Measurements from ENCODE around the gene NCAN. TPM values are rescaled to one million over a fixed set of nuclear protein-coding genes. Genes with fewer than 3 reads are reported as not detected.

Gene NCAN
- total and polyA plus RNA-seq, 12 donors: 0.06 to 0.42 (median 0.11) TPM; not detected in 7

DNA sequence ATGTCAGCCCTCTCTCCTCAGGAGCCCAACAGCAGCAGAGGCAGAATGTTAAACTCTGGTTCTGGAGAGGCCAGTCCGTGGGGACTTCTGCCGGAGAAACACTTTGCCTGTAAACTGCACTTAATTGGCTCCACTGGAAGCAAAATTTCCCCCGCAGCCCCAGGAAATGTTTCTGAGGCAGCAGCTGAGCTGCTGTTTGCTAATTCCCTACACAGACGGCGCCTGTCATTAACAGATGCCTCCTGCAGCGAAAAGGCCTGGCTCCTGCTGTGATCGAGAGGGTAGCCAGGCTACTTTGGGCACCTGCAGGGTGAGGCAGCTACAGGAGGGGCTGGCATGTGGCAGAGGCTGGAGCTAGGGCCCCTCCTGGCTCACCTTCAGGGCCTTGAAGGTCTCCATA is 66.6 kb downstream of the NCAN start:
- Histone ChIP-seq H3K4me3 (no peak overlapping the region), H3K9me3 (replicated peaks in 1 of 3) (no peaks in the 10 kb centered on the region), H3K27ac (no peak overlapping the region), H3K36me3 (replicated peaks in 1 of 2) (peaks cover 0 to 70% of the 10 kb centered on the region in 2 donors), H3K27me3 (no peaks in the 10 kb centered on the region), H3K4me1 (replicated peaks in 1 of 2) (no peaks in the 10 kb centered on the region)
- WGBS, 4 donors: 83 to 90% (median 88%) methylated on average over 5 to 7 of the region's 7 CpGs
- no peak for TF ChIP-seq POLR2A (IDR thresholded peaks at IDR 0.05)
- TF ChIP-seq, protein P1, sequence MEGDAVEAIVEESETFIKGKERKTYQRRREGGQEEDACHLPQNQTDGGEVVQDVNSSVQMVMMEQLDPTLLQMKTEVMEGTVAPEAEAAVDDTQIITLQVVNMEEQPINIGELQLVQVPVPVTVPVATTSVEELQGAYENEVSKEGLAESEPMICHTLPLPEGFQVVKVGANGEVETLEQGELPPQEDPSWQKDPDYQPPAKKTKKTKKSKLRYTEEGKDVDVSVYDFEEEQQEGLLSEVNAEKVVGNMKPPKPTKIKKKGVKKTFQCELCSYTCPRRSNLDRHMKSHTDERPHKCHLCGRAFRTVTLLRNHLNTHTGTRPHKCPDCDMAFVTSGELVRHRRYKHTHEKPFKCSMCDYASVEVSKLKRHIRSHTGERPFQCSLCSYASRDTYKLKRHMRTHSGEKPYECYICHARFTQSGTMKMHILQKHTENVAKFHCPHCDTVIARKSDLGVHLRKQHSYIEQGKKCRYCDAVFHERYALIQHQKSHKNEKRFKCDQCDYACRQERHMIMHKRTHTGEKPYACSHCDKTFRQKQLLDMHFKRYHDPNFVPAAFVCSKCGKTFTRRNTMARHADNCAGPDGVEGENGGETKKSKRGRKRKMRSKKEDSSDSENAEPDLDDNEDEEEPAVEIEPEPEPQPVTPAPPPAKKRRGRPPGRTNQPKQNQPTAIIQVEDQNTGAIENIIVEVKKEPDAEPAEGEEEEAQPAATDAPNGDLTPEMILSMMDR (IDR thresholded peaks at IDR 0.05): no peak
- peak in 1 of 7 donors; percentile 58 for DNase-seq
- intact Hi-C loops (cut with DNase I): no loop called here

GRCh38 chr19:19279062-19279612 is 67.4 kb downstream of the NCAN start:
- no peak for DNase-seq
- Histone ChIP-seq H3K27ac (no peak overlapping the region), H3K9me3 (replicated peaks in 1 of 3) (no peaks in the 10 kb centered on the region), H3K4me3 (no peak overlapping the region), H3K36me3 (replicated peaks in 1 of 2) (peaks cover 0 to 75% of the 10 kb centered on the region in 2 donors), H3K4me1 (replicated peaks in 1 of 2) (no peaks in the 10 kb centered on the region), H3K27me3 (no peaks in the 10 kb centered on the region)
- WGBS, 4 donors: 87 to 94% (median 91%) methylated on average over 9 to 19 of the region's 19 CpGs
- intact Hi-C loops (cut with DNase I): no loop called here
- TF ChIP-seq POLR2A (IDR thresholded peaks at IDR 0.05): no peak
- TF ChIP-seq, protein P1 (IDR thresholded peaks at IDR 0.05): no peak

GRCh38 chr19:19279853-19280252 is 68.1 kb downstream of the NCAN start:
- TF ChIP-seq POLR2A (IDR thresholded peaks at IDR 0.05): no peak
- TF ChIP-seq, protein P1 (IDR thresholded peaks at IDR 0.05): no peak

GRCh38 chr19:19280561-19280960 is 68.8 kb downstream of the NCAN start:
- Histone ChIP-seq H3K27ac (no peak overlapping the region), H3K4me3 (no peak overlapping the region), H3K27me3 (no peaks in the 10 kb centered on the region), H3K36me3 (replicated peaks in 1 of 2) (peaks cover 0 to 75% of the 10 kb centered on the region in 2 donors), H3K9me3 (replicated peaks in 1 of 3) (no peaks in the 10 kb centered on the region), H3K4me1 (replicated peaks in 1 of 2) (no peaks in the 10 kb centered on the region)
- DNase-seq: no peak
- intact Hi-C loops (cut with DNase I): no loop called here
- WGBS, 4 donors: 81 to 89% (median 85%) methylated on average over 5 to 16 of the region's 16 CpGs
- TF ChIP-seq, protein P1 (IDR thresholded peaks at IDR 0.05): no peak
- no peak for TF ChIP-seq POLR2A (IDR thresholded peaks at IDR 0.05)

More at GRCh38 chr19:19279853-19280252, 68.1 kb downstream of the NCAN start:
- Histone ChIP-seq H3K9me3 (replicated peaks in 1 of 3) (no peaks in the 10 kb centered on the region), H3K36me3 (replicated peaks in 1 of 2) (peaks cover 0 to 81% of the 10 kb centered on the region in 2 donors), H3K4me1 (replicated peaks in 1 of 2) (no peaks in the 10 kb centered on the region), H3K4me3 (no peak overlapping the region), H3K27me3 (no peaks in the 10 kb centered on the region), H3K27ac (no peak overlapping the region)
- intact Hi-C loops (cut with DNase I): no loop called here
- no peak for DNase-seq
- 83 to 98% (median 94%) methylated on average over 10 to 16 of the region's 16 CpGs for WGBS, 4 donors
